Right atrium auricular region (tissue), 2 donors: Measurements from ENCODE around the gene COTL1. TPM values are rescaled to one million over a fixed set of nuclear protein-coding genes. Genes with fewer than 3 reads are reported as not detected.

Experiments used
- DNase-seq: peaks from one replicate; pipeline ENCODE4 v3.0.0-alpha.2; 2019; ENCODE audit warnings: low spot score
- H3K27ac ChIP-seq, 2 donors: fragments of 200-600 bp; sonication (generic); 1 replicate in 1 of 2; 2 replicates in 1 of 2; pipeline ENCODE4 v1.5.1; 2016 to 2019
- H3K27me3 ChIP-seq, 2 donors: fragments of 200-600 bp; sonication (generic); one replicate each; pipeline versions ENCODE4 v1.5.1 to v1.6.0; 2017 to 2019
- H3K36me3 ChIP-seq: fragments of 200-600 bp; sonication (generic); one replicate; pipeline ENCODE4 v1.5.1; 2016
- H3K4me1 ChIP-seq, 2 donors: fragments of 200-600 bp; sonication (generic); one replicate each; pipeline versions ENCODE4 v1.5.1 to v1.6.0; 2017 to 2019
- H3K4me3 ChIP-seq, 2 donors: fragments of 200-600 bp; sonication (generic); 1 replicate in 1 of 2; 2 replicates in 1 of 2; pipeline ENCODE4 v1.5.1; 2017 to 2019; ENCODE audit warnings: mild to moderate bottlenecking in 1 of 2, moderate library complexity in 1 of 2
- H3K9me3 ChIP-seq, 2 donors: fragments of 200-600 bp; sonication (generic); one replicate each; pipeline ENCODE4 v1.5.1; 2019
- total RNA-seq, 2 donors: library from RNA; depleted of rRNA; stranded (reverse); fragments of >200 nt; gene quantifications; one replicate each; pipeline ENCODE4 v1.1.0, GENCODE V29; 2016
- TF ChIP-seq, protein P1 (sequence below), 2 donors: fragments of 200-600 bp; sonication (generic); IDR thresholded peaks; one replicate each; pipeline ENCODE4 v1.5.1; 2019; ENCODE audit warnings: antibody characterized with exemption in 2 of 2

The COTL1 gene
- total RNA-seq, 2 donors from 2014 or later = 8.0 to 27.1 TPM

- no peak for DNase-seq
- Histone ChIP-seq H3K27me3 (no peaks in the 10 kb centered on the region), H3K4me3 (peak overlapping the region; percentile 64 to 74), H3K9me3 (no peaks in the 10 kb centered on the region), H3K4me1 (peaks cover 0 to 23% of the 10 kb centered on the region in 2 donors), H3K36me3 (peaks cover 28% of the 10 kb centered on the region), H3K27ac (peak overlapping the region; percentile 85 to 87)
- TF ChIP-seq, protein P1, sequence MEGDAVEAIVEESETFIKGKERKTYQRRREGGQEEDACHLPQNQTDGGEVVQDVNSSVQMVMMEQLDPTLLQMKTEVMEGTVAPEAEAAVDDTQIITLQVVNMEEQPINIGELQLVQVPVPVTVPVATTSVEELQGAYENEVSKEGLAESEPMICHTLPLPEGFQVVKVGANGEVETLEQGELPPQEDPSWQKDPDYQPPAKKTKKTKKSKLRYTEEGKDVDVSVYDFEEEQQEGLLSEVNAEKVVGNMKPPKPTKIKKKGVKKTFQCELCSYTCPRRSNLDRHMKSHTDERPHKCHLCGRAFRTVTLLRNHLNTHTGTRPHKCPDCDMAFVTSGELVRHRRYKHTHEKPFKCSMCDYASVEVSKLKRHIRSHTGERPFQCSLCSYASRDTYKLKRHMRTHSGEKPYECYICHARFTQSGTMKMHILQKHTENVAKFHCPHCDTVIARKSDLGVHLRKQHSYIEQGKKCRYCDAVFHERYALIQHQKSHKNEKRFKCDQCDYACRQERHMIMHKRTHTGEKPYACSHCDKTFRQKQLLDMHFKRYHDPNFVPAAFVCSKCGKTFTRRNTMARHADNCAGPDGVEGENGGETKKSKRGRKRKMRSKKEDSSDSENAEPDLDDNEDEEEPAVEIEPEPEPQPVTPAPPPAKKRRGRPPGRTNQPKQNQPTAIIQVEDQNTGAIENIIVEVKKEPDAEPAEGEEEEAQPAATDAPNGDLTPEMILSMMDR (IDR thresholded peaks at IDR 0.05) = no peak
Observed at GRCh38 chr16:84649511-84649861, 31.6 kb upstream of the COTL1 start.

- Histone ChIP-seq H3K9me3 (no peaks in the 10 kb centered on the region), H3K4me3 (peak overlapping the region; percentile 64 to 74), H3K27me3 (no peaks in the 10 kb centered on the region), H3K27ac (peak overlapping the region; percentile 85 to 87), H3K36me3 (peaks cover 26% of the 10 kb centered on the region), H3K4me1 (peaks cover 0 to 23% of the 10 kb centered on the region in 2 donors)
- TF ChIP-seq, protein P1 (IDR thresholded peaks at IDR 0.05) = no peak
- DNase-seq = no peak
Observed at GRCh38 chr16:84648595-84649510, 31.0 kb upstream of the COTL1 start.

- peaks cover 0 to 31% of the 10 kb centered on the region in 2 donors for H3K4me1 ChIP-seq
- TF ChIP-seq, protein P1 (IDR thresholded peaks at IDR 0.05) = no peak
- H3K9me3 ChIP-seq = no peaks in the 10 kb centered on the region
- H3K36me3 ChIP-seq = peaks cover 20% of the 10 kb centered on the region
- DNase-seq = no peak
- peak within 1 kb of the TSS; percentile 64 to 74 for H3K4me3 ChIP-seq
- H3K27me3 ChIP-seq = no peaks in the 10 kb centered on the region
- H3K27ac ChIP-seq = peak within 1 kb of the TSS; percentile 85 to 87
Observed at GRCh38 chr16:84647828-84648594, 30.1 kb upstream of the COTL1 start, which contains the start of gene KLHL36. Gene KLHL36, plus strand, starts transcription at chr16:84648511. Its CDS starts 2,357 bp downstream, at chr16:84650868.

- Histone ChIP-seq H3K27ac (peak overlapping the region; percentile 17 to 62), H3K36me3 (no peaks in the 10 kb centered on the region), H3K4me3 (no peak overlapping the region), H3K4me1 (peaks cover 0 to 35% of the 10 kb centered on the region in 2 donors), H3K9me3 (no peaks in the 10 kb centered on the region), H3K27me3 (no peaks in the 10 kb centered on the region)
- DNase-seq = no peak
- TF ChIP-seq, protein P1 (IDR thresholded peaks at IDR 0.05) = no peak
Observed at GRCh38 chr16:84643674-84644073, 25.8 kb upstream of the COTL1 start.

DNA sequence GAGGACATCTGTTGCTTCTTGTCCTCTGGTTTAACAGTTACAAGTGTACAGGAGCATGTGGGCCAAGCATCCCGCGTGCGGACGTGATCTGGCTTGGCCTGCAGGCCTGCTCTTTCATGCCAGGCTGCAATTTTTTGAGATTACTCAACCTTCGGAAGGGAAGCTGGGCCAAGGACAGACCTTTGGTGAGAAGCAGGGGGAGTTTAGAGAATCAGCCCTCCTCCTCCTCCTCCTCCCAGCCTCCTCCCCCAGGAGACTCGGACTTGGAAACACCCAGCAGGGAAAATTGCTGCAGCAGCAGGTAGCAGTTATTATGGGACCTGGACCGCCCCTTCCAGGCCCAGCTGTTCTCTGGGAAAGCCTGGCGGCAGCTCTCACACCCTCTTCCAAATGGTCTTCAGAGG is 25.3 kb upstream of the COTL1 start:
- no peak overlapping the region for H3K4me3 ChIP-seq
- H3K4me1 ChIP-seq = peaks cover 0 to 35% of the 10 kb centered on the region in 2 donors
- DNase-seq = peak; percentile 88
- H3K27ac ChIP-seq = peak overlapping the region; percentile 61 to 62
- H3K36me3 ChIP-seq = no peaks in the 10 kb centered on the region
- TF ChIP-seq, protein P1 (IDR thresholded peaks at IDR 0.05) = no peak
- H3K9me3 ChIP-seq = no peaks in the 10 kb centered on the region
- H3K27me3 ChIP-seq = no peaks in the 10 kb centered on the region
